ENCODE measurements around the gene PSMD11.

DNA sequence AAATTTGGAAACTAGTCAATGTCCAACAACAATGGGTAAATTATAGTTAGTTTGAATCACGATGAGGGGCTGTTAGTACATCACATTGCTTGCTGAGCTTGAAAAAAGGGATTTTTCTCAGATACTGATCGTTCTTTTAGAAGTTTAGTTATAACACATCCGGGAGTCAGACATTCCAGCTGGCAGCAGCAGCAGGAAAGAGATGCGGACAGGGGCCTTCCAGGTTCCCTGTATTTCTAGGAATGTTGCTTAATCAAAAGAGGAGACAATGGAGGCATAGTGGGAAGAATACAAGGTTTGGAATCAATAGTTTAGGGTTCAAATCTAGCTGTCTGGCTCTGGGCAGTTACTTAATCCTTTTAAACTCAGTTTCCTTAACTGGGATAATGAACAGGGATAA, 70.3 kb downstream of the PSMD11 start:
- TF ChIP-seq CTCF (IDR thresholded peaks at IDR 0.05) (no peak), MXI1 (IDR thresholded peaks at IDR 0.05; ENCODE audit: low read depth, low read length) (no peak), MAX (IDR thresholded peaks at IDR 0.05; ENCODE audit: low read depth) (no peak), GABPA (IDR thresholded peaks at IDR 0.05; ENCODE audit: low read depth) (no peak), RAD21 (IDR thresholded peaks at IDR 0.05; ENCODE audit: low read length) (no peak), RXRA (IDR thresholded peaks at IDR 0.05; ENCODE audit: borderline replicate concordance, low read depth) (no peak), EP300 (IDR thresholded peaks at IDR 0.05; ENCODE audit: borderline replicate concordance in 1 of 2, low read depth in 1 of 2, low read length in 1 of 2) (no peak)
- TF ChIP-seq, protein P1, sequence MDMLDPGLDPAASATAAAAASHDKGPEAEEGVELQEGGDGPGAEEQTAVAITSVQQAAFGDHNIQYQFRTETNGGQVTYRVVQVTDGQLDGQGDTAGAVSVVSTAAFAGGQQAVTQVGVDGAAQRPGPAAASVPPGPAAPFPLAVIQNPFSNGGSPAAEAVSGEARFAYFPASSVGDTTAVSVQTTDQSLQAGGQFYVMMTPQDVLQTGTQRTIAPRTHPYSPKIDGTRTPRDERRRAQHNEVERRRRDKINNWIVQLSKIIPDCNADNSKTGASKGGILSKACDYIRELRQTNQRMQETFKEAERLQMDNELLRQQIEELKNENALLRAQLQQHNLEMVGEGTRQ (IDR thresholded peaks at IDR 0.05; ENCODE audit: borderline replicate concordance, low read depth, low read length) = no peak
- TF ChIP-seq, protein P2, sequence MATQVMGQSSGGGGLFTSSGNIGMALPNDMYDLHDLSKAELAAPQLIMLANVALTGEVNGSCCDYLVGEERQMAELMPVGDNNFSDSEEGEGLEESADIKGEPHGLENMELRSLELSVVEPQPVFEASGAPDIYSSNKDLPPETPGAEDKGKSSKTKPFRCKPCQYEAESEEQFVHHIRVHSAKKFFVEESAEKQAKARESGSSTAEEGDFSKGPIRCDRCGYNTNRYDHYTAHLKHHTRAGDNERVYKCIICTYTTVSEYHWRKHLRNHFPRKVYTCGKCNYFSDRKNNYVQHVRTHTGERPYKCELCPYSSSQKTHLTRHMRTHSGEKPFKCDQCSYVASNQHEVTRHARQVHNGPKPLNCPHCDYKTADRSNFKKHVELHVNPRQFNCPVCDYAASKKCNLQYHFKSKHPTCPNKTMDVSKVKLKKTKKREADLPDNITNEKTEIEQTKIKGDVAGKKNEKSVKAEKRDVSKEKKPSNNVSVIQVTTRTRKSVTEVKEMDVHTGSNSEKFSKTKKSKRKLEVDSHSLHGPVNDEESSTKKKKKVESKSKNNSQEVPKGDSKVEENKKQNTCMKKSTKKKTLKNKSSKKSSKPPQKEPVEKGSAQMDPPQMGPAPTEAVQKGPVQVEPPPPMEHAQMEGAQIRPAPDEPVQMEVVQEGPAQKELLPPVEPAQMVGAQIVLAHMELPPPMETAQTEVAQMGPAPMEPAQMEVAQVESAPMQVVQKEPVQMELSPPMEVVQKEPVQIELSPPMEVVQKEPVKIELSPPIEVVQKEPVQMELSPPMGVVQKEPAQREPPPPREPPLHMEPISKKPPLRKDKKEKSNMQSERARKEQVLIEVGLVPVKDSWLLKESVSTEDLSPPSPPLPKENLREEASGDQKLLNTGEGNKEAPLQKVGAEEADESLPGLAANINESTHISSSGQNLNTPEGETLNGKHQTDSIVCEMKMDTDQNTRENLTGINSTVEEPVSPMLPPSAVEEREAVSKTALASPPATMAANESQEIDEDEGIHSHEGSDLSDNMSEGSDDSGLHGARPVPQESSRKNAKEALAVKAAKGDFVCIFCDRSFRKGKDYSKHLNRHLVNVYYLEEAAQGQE (IDR thresholded peaks at IDR 0.05; ENCODE audit: low read depth, low read length) = no peak

Data from SK-N-SH (cell line).